Ascending aorta (tissue), 2 donors: ENCODE results near the gene CFAP410. TPM values are rescaled to one million over a fixed set of nuclear protein-coding genes. Genes with fewer than 3 reads are reported as not detected.

ENCODE experiments used
- DNase-seq, 2 donors: peaks; one replicate each; pipeline ENCODE4 v3.0.0-alpha.2; 2019; ENCODE audit warnings: low spot score in 2 of 2
- H3K27ac ChIP-seq, 2 donors: fragments of 200-600 bp; sonication (generic); one replicate each; pipeline ENCODE4 v1.5.1; 2016 to 2017; ENCODE audit warnings: mild to moderate bottlenecking in 1 of 2
- H3K27me3 ChIP-seq: fragments of 200-600 bp; sonication (generic); one replicate; pipeline ENCODE4 v1.5.1; 2017
- H3K36me3 ChIP-seq, 2 donors: fragments of 200-600 bp; sonication (generic); one replicate each; pipeline ENCODE4 v1.5.1; 2016
- H3K4me1 ChIP-seq, 2 donors: fragments of 200-600 bp; sonication (generic); one replicate each; pipeline ENCODE4 v1.5.1; 2016 to 2017; ENCODE audit warnings: mild to moderate bottlenecking in 1 of 2
- H3K4me3 ChIP-seq, 2 donors: fragments of 200-600 bp; sonication (generic); one replicate each; pipeline ENCODE4 v1.5.1; 2016 to 2017; ENCODE audit warnings: mild to moderate bottlenecking in 1 of 2
- H3K9me3 ChIP-seq, 2 donors: fragments of 200-600 bp; sonication (generic); one replicate each; pipeline ENCODE4 v1.5.1; 2016
- CTCF ChIP-seq, 3 experiments: fragments of 200-600 bp in 2 of 3; fragments of 450-650 bp in 1 of 3; sonication (generic) in 2 of 3; IDR thresholded peaks; one replicate each; pipeline ENCODE4 v1.5.1; 2016 to 2019; ENCODE audit warnings: antibody characterized with exemption in 3 of 3, mild to moderate bottlenecking in 1 of 3, moderate library complexity in 1 of 3
- intact Hi-C: fragments of 100-400 bp; cut with DNase I; formaldehyde crosslinking; loops from one replicate; pipeline ENCODE4 v1.15.1; 2023
- total RNA-seq: library from RNA; depleted of rRNA; stranded (reverse); fragments of >200 nt; gene quantifications from one replicate; pipeline ENCODE4 v1.1.0, GENCODE V29; 2016

The CFAP410 gene
- total RNA-seq, 1 donor from 2014 or later, result 68.5 TPM

- Histone ChIP-seq H3K27ac (no peak overlapping the region), H3K27me3 (no peaks in the 10 kb centered on the region), H3K9me3 (no peaks in the 10 kb centered on the region), H3K36me3 (peaks cover 54 to 72% of the 10 kb centered on the region in 2 donors), H3K4me1 (no peaks in the 10 kb centered on the region), H3K4me3 (no peak overlapping the region)
- intact Hi-C loops, result no loop called here
- no peak for TF ChIP-seq CTCF (IDR thresholded peaks at IDR 0.05)
- DNase-seq, result no peak
These were observed 14.4 kb downstream of the CFAP410 start for GRCh38 chr21:44324854-44325107.

- Histone ChIP-seq H3K27me3 (no peaks in the 10 kb centered on the region), H3K4me1 (no peaks in the 10 kb centered on the region), H3K36me3 (peaks cover 59 to 77% of the 10 kb centered on the region in 2 donors), H3K4me3 (no peak overlapping the region), H3K27ac (no peak overlapping the region), H3K9me3 (no peaks in the 10 kb centered on the region)
- no peak for TF ChIP-seq CTCF (IDR thresholded peaks at IDR 0.05)
- no peak for DNase-seq
- intact Hi-C loops, result no loop called here
These were observed 14.9 kb downstream of the CFAP410 start for GRCh38 chr21:44324106-44324853.

- no peaks in the 10 kb centered on the region for H3K4me1 ChIP-seq
- H3K4me3 ChIP-seq, result no peak overlapping the region
- DNase-seq, result no peak
- no peak overlapping the region for H3K27ac ChIP-seq
- intact Hi-C loops, result no loop called here
- H3K9me3 ChIP-seq, result no peaks in the 10 kb centered on the region
- no peak for TF ChIP-seq CTCF (IDR thresholded peaks at IDR 0.05)
- peaks cover 64 to 84% of the 10 kb centered on the region in 2 donors for H3K36me3 ChIP-seq
- no peaks in the 10 kb centered on the region for H3K27me3 ChIP-seq
These were observed 15.6 kb downstream of the CFAP410 start for GRCh38 chr21:44323591-44323990.

- peaks cover 73 to 92% of the 10 kb centered on the region in 2 donors for H3K36me3 ChIP-seq
- intact Hi-C loops, result no loop called here
- H3K4me3 ChIP-seq, result no peak overlapping the region
- no peaks in the 10 kb centered on the region for H3K4me1 ChIP-seq
- H3K27me3 ChIP-seq, result no peaks in the 10 kb centered on the region
- DNase-seq, result no peak
- H3K27ac ChIP-seq, result no peak overlapping the region
- no peaks in the 10 kb centered on the region for H3K9me3 ChIP-seq
- no peak for TF ChIP-seq CTCF (IDR thresholded peaks at IDR 0.05)
These were observed 16.4 kb downstream of the CFAP410 start for GRCh38 chr21:44322621-44323325.

- Histone ChIP-seq H3K9me3 (no peaks in the 10 kb centered on the region), H3K4me3 (no peak overlapping the region), H3K27me3 (no peaks in the 10 kb centered on the region), H3K27ac (no peak overlapping the region), H3K4me1 (no peaks in the 10 kb centered on the region), H3K36me3 (peaks cover 79 to 93% of the 10 kb centered on the region in 2 donors)
- intact Hi-C loops, result no loop called here
- no peak for TF ChIP-seq CTCF (IDR thresholded peaks at IDR 0.05)
- DNase-seq, result no peak
These were observed 17.2 kb downstream of the CFAP410 start for GRCh38 chr21:44321846-44322450.
